Sigmoid colon (tissue), 7 donors: Measurements from ENCODE around the gene GRIP1. TPM values are rescaled to one million over a fixed set of nuclear protein-coding genes. Genes with fewer than 3 reads are reported as not detected.

ENCODE experiments used
- DNase-seq: peaks from one replicate; pipeline ENCODE4 v3.0.0-alpha.2; 2019
- H3K27ac ChIP-seq, 4 donors: fragments of 200-600 bp; sonication (generic); one replicate each; pipeline ENCODE4 v1.5.1; 2016 to 2019; ENCODE audit warnings: mild to moderate bottlenecking in 1 of 4
- H3K27me3 ChIP-seq, 3 donors: fragments of 200-600 bp; sonication (generic); one replicate each; pipeline ENCODE4 v1.5.1; 2019; ENCODE audit warnings: mild to moderate bottlenecking in 1 of 3
- H3K36me3 ChIP-seq, 4 donors: fragments of 200-600 bp; sonication (generic); one replicate each; pipeline ENCODE4 v1.5.1; 2016 to 2019
- H3K4me1 ChIP-seq, 4 donors: fragments of 200-600 bp; sonication (generic); one replicate each; pipeline ENCODE4 v1.5.1; 2017 to 2019
- H3K4me3 ChIP-seq, 4 donors: fragments of 200-600 bp; sonication (generic); one replicate each; pipeline ENCODE4 v1.5.1; 2017 to 2019; ENCODE audit warnings: mild to moderate bottlenecking in 2 of 4, moderate library complexity in 1 of 4
- H3K9me3 ChIP-seq, 4 donors: fragments of 200-600 bp in 3 of 4; sonication (generic) in 3 of 4; one replicate each; pipeline versions ENCODE4 v1.5.1 to v1.6.1; 2013 to 2019
- CTCF ChIP-seq, 4 experiments: fragments of 450-650 bp in 3 of 4; fragments of 200-600 bp in 1 of 4; IDR thresholded peaks; one replicate each; pipeline ENCODE4 v1.5.1; 2016 to 2019; ENCODE audit warnings: antibody characterized with exemption in 4 of 4, mild to moderate bottlenecking in 3 of 4, moderate library complexity in 2 of 4
- EP300 ChIP-seq, 4 donors: sonication (generic); formaldehyde crosslinking; IDR thresholded peaks; one replicate each; pipeline ENCODE4 v1.6.1; 2017; ENCODE audit warnings: antibody characterized with exemption in 4 of 4
- POLR2A ChIP-seq, 2 donors: fragments of 450-650 bp; IDR thresholded peaks; one replicate each; pipeline ENCODE4 v1.6.1; 2016; ENCODE audit warnings: antibody characterized with exemption in 2 of 2, mild to moderate bottlenecking in 2 of 2, moderate library complexity in 2 of 2
- POLR2AphosphoS5 ChIP-seq, 4 donors: sonication (generic); formaldehyde crosslinking; IDR thresholded peaks; one replicate each; pipeline ENCODE4 v1.6.1; 2017; ENCODE audit warnings: antibody characterized with exemption in 4 of 4
- WGBS, 2 donors: extraction: QIAGEN DNeasy Blood & Tissue Kit; methylation state at CpG; one replicate each; pipeline ENCODE4 v1.1.7; 2013; 5-methylcytosine and 5-hydroxymethylcytosine counted together
- intact Hi-C: fragments of 100-400 bp; cut with DNase I; formaldehyde crosslinking; loops from one replicate; pipeline ENCODE4 v1.15.1; 2023
- polyA plus RNA-seq, 3 donors: library from polyadenylated mRNA; stranded (reverse); fragments of 200-250 nt; gene quantifications; one replicate each; pipeline ENCODE4 v1.2.3, GENCODE V29; 2013
- total RNA-seq, 4 donors: library from RNA; depleted of rRNA; stranded (reverse); fragments of >200 nt; gene quantifications; one replicate each; pipeline ENCODE4 v1.1.0, GENCODE V29; 2016
- donor health status: healthy with polysubstance abuse.
- donor health status: Bipolar disorder and iron deficiency.
- donor health status: healthy.

GRIP1 gene
- total and polyA plus RNA-seq, 7 donors, result 0.46 to 14.0 (median 6.3) TPM

- peaks cover 0 to 21% (median 0%) of the 10 kb centered on the region in 4 donors for H3K36me3 ChIP-seq
- no peaks in the 10 kb centered on the region for H3K4me1 ChIP-seq
- no peaks in the 10 kb centered on the region for H3K27me3 ChIP-seq
- no peaks in the 10 kb centered on the region for H3K9me3 ChIP-seq
- 94 to 96% methylated on average over 5 of the region's 5 CpGs for WGBS, 2 donors
- TF ChIP-seq POLR2AphosphoS5 (IDR thresholded peaks at IDR 0.05), result no peak
- TF ChIP-seq CTCF (IDR thresholded peaks at IDR 0.05), result no peak
- TF ChIP-seq POLR2A (IDR thresholded peaks at IDR 0.05), result no peak
- TF ChIP-seq EP300 (IDR thresholded peaks at IDR 0.05), result no peak
- intact Hi-C loops, result no loop called here
- no peak overlapping the region for H3K27ac ChIP-seq
- H3K4me3 ChIP-seq, result no peak overlapping the region
- no peak for DNase-seq
Measured at GRCh38 chr12:66329941-66330340, 348.9 kb downstream of the GRIP1 start.

DNA sequence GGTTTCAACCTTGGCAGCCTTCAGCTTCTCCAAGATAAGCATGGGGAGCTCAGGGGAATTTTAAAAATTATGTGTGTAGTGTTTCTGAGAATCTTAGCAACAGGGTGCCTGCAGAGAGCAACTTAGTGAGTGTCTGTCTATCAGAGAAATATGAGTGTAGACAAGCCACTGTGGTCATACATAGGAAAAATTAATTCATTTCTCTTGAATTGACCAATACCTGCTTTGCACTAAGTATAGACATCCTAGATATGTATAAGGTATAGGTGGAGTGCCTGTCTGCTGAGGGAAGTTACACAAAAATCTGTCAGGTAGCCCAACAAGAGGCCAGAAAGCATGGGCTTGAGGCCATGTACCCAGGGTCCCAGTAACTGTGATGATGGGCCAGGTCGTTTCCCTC is 355.9 kb downstream of the GRIP1 start:
- 89 to 94% methylated on average over 1 of the region's 1 CpG for WGBS, 2 donors

DNA sequence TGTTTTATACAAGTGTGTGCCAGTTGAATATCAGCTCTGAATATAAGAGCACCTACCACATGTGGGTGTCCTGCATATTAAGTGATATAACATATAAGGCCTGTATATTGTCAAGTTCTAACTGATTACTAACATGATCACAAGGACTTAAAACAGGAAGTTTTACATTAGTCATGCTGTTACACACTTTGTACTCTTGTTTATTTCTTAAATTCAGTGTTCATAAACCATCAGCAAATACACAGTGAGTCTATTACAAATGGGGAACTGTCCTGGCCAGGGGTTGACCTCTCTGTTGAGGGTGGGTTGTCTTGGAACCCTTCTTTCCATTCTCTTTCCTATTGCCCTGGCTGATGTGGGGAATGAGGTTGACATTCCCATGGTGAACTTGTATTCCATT is 357.4 kb downstream of the GRIP1 start:
- H3K4me3 ChIP-seq, result no peak overlapping the region
- no peaks in the 10 kb centered on the region for H3K9me3 ChIP-seq
- no peak for DNase-seq
- H3K27me3 ChIP-seq, result no peaks in the 10 kb centered on the region
- intact Hi-C loops, result no loop called here
- H3K27ac ChIP-seq, result no peak overlapping the region
- peaks cover 0 to 24% (median 0%) of the 10 kb centered on the region in 4 donors for H3K36me3 ChIP-seq
- no peaks in the 10 kb centered on the region for H3K4me1 ChIP-seq
- no peak for TF ChIP-seq POLR2A (IDR thresholded peaks at IDR 0.05)
- no peak for TF ChIP-seq EP300 (IDR thresholded peaks at IDR 0.05)
- no peak for TF ChIP-seq POLR2AphosphoS5 (IDR thresholded peaks at IDR 0.05)
- no peak for TF ChIP-seq CTCF (IDR thresholded peaks at IDR 0.05)

More for the DNA sequence above, 355.9 kb downstream of the GRIP1 start:
- Histone ChIP-seq H3K27me3 (no peaks in the 10 kb centered on the region), H3K4me3 (no peak overlapping the region), H3K27ac (no peak overlapping the region), H3K4me1 (no peaks in the 10 kb centered on the region), H3K9me3 (no peaks in the 10 kb centered on the region), H3K36me3 (peaks cover 0 to 24% (median 0%) of the 10 kb centered on the region in 4 donors)
- TF ChIP-seq EP300 (IDR thresholded peaks at IDR 0.05) (no peak), POLR2A (IDR thresholded peaks at IDR 0.05) (no peak), POLR2AphosphoS5 (IDR thresholded peaks at IDR 0.05) (no peak), CTCF (IDR thresholded peaks at IDR 0.05) (no peak)
- intact Hi-C loops, result no loop called here
- DNase-seq, result no peak

DNA sequence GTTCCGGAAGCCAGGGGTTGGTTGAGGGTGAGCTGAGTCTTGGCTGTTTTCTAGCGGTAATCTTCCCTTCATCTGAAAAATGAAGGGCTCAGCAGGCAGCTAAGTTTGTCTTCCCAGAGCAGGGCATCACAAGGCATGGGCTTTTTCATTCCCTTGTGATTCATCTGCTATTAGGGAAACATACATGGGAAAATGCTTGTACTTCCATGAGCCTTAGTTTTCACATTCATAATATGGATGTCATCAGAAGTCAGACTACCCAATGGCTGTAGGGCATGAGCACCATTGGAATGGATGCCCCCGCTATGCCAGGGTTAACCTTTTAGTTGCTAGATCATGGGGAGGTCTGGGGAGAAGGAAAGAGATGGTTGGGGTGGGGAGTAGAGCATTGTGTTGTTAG is 357.9 kb downstream of the GRIP1 start:
- H3K4me3 ChIP-seq, result no peak overlapping the region
- H3K27ac ChIP-seq, result no peak overlapping the region
- intact Hi-C loops, result no loop called here
- no peak for TF ChIP-seq EP300 (IDR thresholded peaks at IDR 0.05)
- no peak for TF ChIP-seq CTCF (IDR thresholded peaks at IDR 0.05)
- no peak for TF ChIP-seq POLR2A (IDR thresholded peaks at IDR 0.05)
- no peak for TF ChIP-seq POLR2AphosphoS5 (IDR thresholded peaks at IDR 0.05)
- H3K36me3 ChIP-seq, result peaks cover 0 to 25% (median 0%) of the 10 kb centered on the region in 4 donors
- DNase-seq, result no peak
- no peaks in the 10 kb centered on the region for H3K4me1 ChIP-seq
- WGBS, 2 donors, result 95% methylated on average over 3 of the region's 3 CpGs
- no peaks in the 10 kb centered on the region for H3K9me3 ChIP-seq
- no peaks in the 10 kb centered on the region for H3K27me3 ChIP-seq

- H3K36me3 ChIP-seq, result peaks cover 0 to 29% (median 0%) of the 10 kb centered on the region in 4 donors
Measured at GRCh38 chr12:66319266-66319954, 359.5 kb downstream of the GRIP1 start.

More at GRCh38 chr12:66319266-66319954, 359.5 kb downstream of the GRIP1 start:
- Histone ChIP-seq H3K27ac (no peak overlapping the region), H3K27me3 (no peaks in the 10 kb centered on the region), H3K9me3 (no peaks in the 10 kb centered on the region), H3K4me3 (no peak overlapping the region), H3K4me1 (no peaks in the 10 kb centered on the region)
- intact Hi-C loops, result no loop called here
- TF ChIP-seq CTCF (IDR thresholded peaks at IDR 0.05), result no peak
- TF ChIP-seq POLR2AphosphoS5 (IDR thresholded peaks at IDR 0.05), result no peak
- no peak for TF ChIP-seq EP300 (IDR thresholded peaks at IDR 0.05)
- no peak for TF ChIP-seq POLR2A (IDR thresholded peaks at IDR 0.05)
- DNase-seq, result no peak
- WGBS, 2 donors, result 66 to 88% methylated on average over 4 of the region's 4 CpGs
